Nephron progenitor cell (in vitro differentiated cells): ENCODE results near the gene CRHR2.

Experiments used
- DNase-seq: peaks from one replicate; pipeline ENCODE4 v3.0.0; 2021
- H3K27ac Mint-ChIP-seq: 2 replicates; pipeline ENCODE4 v1.8.0; 2021; ENCODE audit warnings: mild to moderate bottlenecking, moderate library complexity, mixed read lengths
- H3K27me3 Mint-ChIP-seq: 2 replicates; pipeline ENCODE4 v1.8.0; 2021; ENCODE audit warnings: mild to moderate bottlenecking, low read depth, mixed read lengths; ENCODE audit not compliant: poor library complexity
- H3K36me3 Mint-ChIP-seq: 2 replicates; pipeline ENCODE4 v1.8.0; 2021; ENCODE audit warnings: low read depth, mixed read lengths
- H3K4me1 Mint-ChIP-seq: 2 replicates; pipeline ENCODE4 v1.8.0; 2021; ENCODE audit warnings: mixed read lengths
- H3K4me3 Mint-ChIP-seq: 2 replicates; pipeline ENCODE4 v1.8.0; 2021; ENCODE audit warnings: mild to moderate bottlenecking, moderate library complexity, mixed read lengths
- H3K9me3 Mint-ChIP-seq: 2 replicates; pipeline ENCODE4 v1.8.0; 2021; ENCODE audit warnings: mild to moderate bottlenecking, moderate library complexity, mixed read lengths
- CTCF ChIP-seq: fragments of 200-600 bp; sonication (generic); IDR thresholded peaks from 2 replicates; pipeline ENCODE4 v1.5.0; 2021; ENCODE audit warnings: antibody characterized with exemption

Gene CRHR2

GRCh38 chr7:30665043-30665442, 17.2 kb downstream of the CRHR2 start:
- no peak for DNase-seq
- no peak for TF ChIP-seq CTCF
- H3K4me3 Mint-ChIP-seq, result no peak overlapping the region
- no peak overlapping the region for H3K27ac Mint-ChIP-seq
- no peaks in the 10 kb centered on the region for H3K9me3 Mint-ChIP-seq
- no peaks in the 10 kb centered on the region for H3K36me3 Mint-ChIP-seq
- H3K4me1 Mint-ChIP-seq, result no peaks in the 10 kb centered on the region
- peaks cover 16% of the 10 kb centered on the region for H3K27me3 Mint-ChIP-seq

- H3K27ac Mint-ChIP-seq, result no peak overlapping the region
- no peaks in the 10 kb centered on the region for H3K4me1 Mint-ChIP-seq
- no peaks in the 10 kb centered on the region for H3K9me3 Mint-ChIP-seq
- DNase-seq, result no peak
- no peaks in the 10 kb centered on the region for H3K36me3 Mint-ChIP-seq
- no peak overlapping the region for H3K4me3 Mint-ChIP-seq
- H3K27me3 Mint-ChIP-seq, result peaks cover 16% of the 10 kb centered on the region
- TF ChIP-seq CTCF, result no peak
Measured at GRCh38 chr7:30664184-30664885, 17.9 kb downstream of the CRHR2 start.

- no peaks in the 10 kb centered on the region for H3K9me3 Mint-ChIP-seq
- H3K27me3 Mint-ChIP-seq, result peaks cover 16% of the 10 kb centered on the region
- no peak overlapping the region for H3K4me3 Mint-ChIP-seq
- H3K4me1 Mint-ChIP-seq, result no peaks in the 10 kb centered on the region
- no peak for TF ChIP-seq CTCF
- no peak overlapping the region for H3K27ac Mint-ChIP-seq
- peaks cover 6% of the 10 kb centered on the region for H3K36me3 Mint-ChIP-seq
- DNase-seq, result no peak
Measured at GRCh38 chr7:30663414-30663813, 18.8 kb downstream of the CRHR2 start.

GRCh38 chr7:30662431-30662939, 19.8 kb downstream of the CRHR2 start:
- no peak for TF ChIP-seq CTCF
- H3K36me3 Mint-ChIP-seq, result peaks cover 15% of the 10 kb centered on the region
- DNase-seq, result no peak
- no peak overlapping the region for H3K27ac Mint-ChIP-seq
- peaks cover 11% of the 10 kb centered on the region for H3K27me3 Mint-ChIP-seq
- no peak overlapping the region for H3K4me3 Mint-ChIP-seq
- H3K4me1 Mint-ChIP-seq, result peaks cover 4% of the 10 kb centered on the region
- no peaks in the 10 kb centered on the region for H3K9me3 Mint-ChIP-seq

GRCh38 chr7:30661926-30662325, 20.3 kb downstream of the CRHR2 start:
- DNase-seq, result no peak
- Mint-ChIP-seq H3K4me1 (peaks cover 10% of the 10 kb centered on the region), H3K36me3 (peaks cover 17% of the 10 kb centered on the region), H3K4me3 (no peak overlapping the region), H3K9me3 (no peaks in the 10 kb centered on the region), H3K27me3 (peaks cover 11% of the 10 kb centered on the region), H3K27ac (no peak overlapping the region)
- no peak for TF ChIP-seq CTCF
